ENCODE data around the gene LEAP2.

The LEAP2 gene, protein sequence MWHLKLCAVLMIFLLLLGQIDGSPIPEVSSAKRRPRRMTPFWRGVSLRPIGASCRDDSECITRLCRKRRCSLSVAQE

DNA sequence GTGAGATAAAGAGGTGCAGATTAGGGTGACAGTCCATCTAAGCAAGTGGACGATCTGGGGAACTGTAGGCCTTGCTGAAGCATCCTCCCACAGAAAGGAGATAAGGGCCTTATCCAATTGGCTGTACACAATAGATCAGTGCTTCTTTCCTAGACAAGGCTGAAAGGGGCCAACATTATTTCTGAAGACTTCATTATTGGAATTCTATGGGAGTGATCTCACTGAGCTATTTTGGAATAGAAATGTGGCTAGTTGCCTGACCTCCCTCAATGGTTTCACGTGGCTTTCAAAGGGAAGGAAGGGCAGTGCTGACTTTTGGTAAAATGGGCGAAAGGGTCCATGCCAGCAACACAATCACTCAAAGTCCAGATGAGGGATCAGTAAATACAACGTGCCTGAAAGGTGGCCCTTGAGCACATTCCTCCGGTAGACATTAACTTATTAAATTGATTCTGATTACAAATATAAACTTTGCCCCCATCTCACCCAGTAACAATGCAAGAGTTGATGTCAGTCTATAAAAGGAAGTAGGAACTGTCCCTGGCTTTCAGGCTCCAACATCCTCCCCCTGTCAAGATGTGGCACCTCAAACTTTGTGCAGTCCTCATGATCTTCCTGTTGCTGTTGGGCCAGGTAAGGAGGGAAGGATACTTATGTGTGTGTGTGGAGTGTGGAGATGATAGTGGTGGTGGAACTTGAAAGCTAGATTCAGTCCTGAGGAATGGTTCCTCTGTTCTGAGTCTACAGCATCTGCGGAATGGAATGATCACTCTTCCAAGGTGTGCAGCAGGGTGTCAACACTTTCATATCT lies at the start of gene LEAP2:
Gene LEAP2, plus strand, starts transcription at position 550 of the 811 bp plus-strand sequence. Its CDS starts 27 bp downstream, at position 577.
- DNase-seq (ENCODE audit: low spot score), result no peak

DNA sequence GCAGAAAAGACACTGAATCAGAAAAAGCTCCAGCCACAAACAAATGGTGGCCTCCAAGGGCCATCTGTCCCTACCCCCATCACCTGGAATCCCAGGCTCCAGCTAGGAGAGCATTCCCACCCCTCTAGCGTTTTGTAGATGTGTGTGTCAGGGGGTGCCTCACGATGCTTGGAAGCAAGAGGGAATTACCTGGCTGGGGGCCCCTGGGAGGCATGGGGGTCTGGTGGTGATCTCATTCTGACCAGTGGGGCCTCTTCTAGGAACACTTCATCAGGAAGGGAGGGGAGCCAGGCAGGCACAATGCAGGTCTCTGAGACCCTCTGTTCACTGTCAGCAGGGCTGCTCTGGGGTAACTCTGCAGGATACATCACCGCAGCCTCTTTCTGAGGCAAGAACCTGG lies 49.0 kb upstream of the LEAP2 start:
- DNase-seq (ENCODE audit: low spot score), result no peak

DNA sequence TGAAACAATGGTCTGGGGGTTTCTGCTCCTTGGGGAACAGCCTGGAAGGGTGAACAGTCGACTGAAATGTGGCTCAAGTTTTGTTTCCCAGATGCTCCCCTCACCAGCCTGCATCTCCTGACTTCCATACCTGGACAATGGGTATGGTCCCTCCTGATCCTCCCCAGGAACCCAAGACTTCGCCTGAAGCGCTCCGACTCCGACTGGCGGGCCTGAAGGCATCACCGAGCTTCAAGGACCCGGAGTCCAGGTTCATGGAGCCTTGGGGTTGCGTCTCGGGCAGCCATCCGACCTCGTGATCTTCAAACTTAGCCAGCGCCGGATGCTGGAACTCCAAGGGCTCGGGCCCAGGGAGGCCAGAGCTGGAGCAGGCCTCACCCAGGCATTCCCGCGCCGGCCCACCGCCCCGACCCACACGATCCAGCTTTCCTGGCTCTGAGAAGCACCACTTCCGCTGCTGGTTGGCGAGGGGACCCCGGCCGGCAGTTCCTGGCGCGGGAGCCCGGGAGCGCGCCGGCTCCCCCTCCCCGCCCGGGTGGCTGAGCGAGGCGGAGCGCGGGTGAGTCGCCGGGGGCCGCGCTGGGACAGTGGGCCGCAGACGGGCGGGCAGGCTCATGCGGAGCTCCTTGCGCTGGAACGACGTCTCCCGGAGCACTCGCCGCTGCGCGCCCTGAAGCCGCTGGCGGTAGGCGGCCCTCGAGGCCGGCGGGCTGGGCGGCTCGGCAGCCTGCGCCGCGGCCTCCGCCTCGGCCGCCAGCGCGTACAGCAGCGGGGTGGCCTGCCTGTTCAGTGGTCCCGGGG lies 48.2 kb upstream of the LEAP2 start:
- DNase-seq (ENCODE audit: low spot score), result no peak

DNA sequence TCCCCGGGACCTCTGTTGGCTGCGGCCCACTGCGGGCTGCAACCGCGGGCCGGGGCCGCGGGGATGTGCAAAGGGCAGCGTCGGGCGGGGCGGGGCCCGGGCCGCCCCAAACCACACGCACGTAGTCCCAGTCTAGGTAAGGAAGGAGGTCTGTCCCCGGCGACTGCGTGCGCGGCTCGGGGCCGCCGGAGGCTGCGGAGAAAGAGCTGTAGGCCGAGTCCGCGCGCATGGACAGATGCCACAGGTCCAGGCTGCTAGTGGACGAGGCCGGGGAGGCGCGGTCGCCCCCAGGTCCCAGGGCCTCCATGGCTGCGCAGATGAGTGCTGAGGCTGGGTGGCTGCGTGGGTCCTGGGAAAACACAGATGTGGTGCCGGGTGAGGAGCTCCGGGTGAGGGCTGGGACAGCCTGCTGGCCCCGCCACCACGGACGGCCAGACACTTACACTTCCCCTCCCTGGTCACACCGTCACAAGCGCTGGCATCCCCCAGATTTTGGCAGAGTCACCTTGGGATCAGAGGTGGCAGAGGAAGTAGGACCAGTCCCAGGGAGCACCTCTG lies 47.6 kb upstream of the LEAP2 start:
- DNase-seq (ENCODE audit: low spot score), result no peak

DNA sequence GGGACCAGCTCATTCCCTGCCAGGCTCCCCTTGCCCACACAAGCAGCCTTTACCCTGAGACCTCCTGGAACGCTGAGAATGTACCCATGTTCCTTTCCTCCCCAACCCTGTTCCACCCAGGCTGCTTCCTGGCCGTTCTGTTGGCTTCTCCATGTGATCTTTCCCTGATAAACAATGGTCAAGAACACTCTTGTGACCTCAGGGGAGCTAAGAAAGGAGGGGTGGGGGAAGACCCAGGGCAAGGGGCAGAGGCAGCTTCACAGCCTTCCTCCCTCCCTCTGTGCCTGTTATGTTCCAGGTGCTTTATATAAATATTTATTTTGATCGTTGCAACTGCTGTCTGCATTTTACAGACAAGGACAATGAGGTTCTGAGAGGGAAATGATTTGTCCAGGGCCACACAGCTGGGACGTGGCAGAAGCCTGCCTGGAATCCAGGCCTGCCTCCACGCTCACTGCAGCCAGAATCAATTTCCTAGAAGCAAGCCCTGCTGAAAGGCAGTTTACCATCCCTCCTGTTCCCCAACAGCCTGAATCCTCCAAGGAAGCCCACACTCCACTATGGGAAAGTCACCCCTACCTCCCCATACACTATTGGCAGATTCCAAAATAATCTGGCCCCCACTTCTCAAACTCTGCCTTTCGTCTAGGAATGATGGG lies 46.9 kb upstream of the LEAP2 start:
- DNase-seq (ENCODE audit: low spot score), result no peak

DNA sequence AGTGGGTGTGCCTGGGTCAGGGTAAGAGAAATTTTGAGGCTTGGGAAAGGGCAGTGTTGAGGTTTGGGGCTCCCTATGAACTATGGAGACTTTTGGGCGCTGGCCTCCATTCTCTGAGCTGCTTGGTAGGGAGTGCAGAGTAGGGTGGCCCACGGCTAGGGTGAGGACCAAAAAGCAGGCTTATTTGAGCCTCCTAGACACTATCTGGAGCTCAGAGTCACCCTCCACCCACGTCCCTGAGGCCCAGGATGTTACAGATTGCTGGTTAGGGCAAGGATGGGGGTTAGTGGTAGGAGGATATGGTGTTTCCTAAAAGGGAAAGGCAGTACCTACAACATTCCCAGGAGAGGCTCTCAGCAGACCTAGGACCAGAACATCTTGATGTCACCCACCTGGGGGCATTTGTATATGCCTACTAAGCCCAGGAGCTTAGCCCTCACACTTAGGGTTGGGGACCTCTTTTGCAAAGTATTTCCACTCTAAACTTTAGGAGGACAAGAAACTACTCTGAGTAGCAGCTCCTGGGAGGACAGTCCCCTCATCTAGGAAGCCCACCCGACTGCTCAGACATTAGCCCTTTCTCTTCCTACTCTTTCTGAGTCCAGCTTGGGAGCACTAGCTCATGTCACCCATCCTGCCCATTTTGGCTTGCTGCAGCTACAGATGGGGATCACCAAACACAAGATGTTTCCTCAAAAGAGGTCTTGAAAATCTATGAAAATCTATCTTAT lies 45.4 kb upstream of the LEAP2 start:
- DNase-seq (ENCODE audit: low spot score), result no peak

DNA sequence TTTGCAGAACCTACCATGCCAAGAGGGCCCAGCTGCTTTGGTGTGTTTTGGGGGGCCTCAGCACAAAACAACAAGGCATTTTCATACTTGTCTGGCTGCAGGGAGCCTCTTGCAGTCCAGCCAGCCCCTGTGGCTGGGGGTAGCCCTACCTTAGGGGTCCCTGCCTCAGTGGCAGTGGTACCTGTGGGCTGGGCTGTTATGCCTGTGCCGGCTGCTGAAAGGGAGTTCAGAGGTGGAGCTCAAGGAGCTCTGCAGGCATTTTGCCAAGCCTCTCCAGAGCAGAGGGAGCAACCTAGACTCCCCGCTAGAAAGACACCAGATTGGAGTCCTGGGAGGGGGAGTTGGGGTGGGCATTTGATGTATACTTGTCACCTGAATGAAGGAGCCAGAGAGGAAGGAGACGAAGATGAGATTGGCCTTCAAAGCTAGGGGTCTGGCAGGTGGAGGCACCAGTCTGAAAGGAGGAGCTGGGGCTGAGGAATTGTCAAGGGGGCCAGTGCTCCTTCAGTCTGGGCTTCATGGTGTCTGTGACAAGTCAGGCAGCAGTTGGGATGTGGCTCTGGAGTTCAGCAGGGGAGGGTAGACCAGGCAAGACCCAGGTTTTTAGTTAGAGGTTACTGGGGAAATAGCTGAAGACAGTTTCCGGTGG lies 44.5 kb upstream of the LEAP2 start:
- no peak for DNase-seq (ENCODE audit: low spot score)

DNA sequence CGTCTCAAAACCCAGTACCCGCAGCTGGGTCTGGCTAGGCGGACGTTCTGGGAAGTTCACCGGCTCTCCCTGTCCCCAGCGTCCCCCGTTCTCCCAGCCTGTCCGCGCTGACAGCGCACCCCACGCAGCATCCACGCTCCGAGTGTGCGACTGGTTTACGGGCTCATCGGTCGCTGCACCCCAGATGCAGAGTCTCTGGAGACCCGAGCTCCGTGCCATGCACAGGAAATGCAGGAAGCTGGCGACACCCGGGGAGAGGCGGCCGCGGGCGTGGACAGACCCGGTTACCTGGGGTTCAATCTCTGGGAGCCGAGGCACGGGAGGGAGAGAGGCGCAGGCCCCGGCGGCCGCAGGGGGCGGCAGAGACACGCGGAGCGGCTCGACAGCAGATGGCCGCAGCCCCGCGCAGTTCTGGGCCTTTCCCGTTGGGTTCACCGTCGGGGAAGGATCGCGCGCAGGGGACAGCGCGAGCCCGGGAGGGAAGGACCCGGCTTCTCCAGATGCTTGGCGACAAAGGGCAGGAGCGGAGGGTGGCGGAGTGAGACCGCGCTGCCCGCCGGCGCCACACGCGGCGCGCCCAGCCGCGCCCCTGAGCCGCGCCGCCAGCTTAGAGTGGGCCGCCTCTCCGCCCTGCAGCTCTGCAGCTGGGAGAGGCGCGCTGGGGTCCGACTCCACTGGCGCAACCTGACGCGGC lies 43.6 kb upstream of the LEAP2 start:
- peak; percentile 93 for DNase-seq (ENCODE audit: low spot score)

DNA sequence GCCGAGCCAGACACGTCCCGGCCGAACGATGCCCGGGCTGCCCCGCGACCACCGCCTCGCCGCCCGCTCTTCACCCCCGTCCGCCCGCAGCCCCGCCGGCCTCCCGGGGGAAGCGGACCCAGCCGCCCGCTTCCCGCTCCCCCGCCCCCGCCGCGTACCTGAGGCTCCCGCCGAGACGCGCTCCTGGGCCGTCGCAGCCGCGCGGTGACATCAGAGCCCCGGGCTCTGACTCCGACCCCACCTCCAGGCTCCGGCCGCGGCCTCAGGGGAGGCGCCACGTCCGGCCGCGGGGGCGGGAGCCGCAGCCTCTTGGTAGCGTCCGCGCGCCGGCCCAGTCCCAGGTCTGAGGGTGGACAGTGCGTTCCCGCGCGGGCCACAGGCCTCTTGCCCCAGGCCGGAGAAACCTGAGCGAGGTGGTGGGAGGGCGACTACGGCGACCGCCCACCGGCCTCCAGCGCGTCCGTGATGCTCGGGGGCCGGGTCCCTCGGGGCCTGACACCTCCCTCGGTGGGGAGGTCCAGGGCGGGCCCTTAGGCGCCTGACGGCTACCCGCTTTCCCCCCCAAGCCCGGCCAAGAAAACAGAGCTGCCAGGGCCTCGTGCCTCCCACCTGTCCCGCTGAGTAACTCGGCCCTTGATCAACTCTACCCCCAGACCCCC lies 42.9 kb upstream of the LEAP2 start, which contains the start of gene SHROOM1:
Gene SHROOM1, minus strand, starts transcription at position 212 of the 659 bp plus-strand sequence. CDS start 4,507 bp downstream, outside the sequence.
- DNase-seq (ENCODE audit: low spot score), result no peak

DNA sequence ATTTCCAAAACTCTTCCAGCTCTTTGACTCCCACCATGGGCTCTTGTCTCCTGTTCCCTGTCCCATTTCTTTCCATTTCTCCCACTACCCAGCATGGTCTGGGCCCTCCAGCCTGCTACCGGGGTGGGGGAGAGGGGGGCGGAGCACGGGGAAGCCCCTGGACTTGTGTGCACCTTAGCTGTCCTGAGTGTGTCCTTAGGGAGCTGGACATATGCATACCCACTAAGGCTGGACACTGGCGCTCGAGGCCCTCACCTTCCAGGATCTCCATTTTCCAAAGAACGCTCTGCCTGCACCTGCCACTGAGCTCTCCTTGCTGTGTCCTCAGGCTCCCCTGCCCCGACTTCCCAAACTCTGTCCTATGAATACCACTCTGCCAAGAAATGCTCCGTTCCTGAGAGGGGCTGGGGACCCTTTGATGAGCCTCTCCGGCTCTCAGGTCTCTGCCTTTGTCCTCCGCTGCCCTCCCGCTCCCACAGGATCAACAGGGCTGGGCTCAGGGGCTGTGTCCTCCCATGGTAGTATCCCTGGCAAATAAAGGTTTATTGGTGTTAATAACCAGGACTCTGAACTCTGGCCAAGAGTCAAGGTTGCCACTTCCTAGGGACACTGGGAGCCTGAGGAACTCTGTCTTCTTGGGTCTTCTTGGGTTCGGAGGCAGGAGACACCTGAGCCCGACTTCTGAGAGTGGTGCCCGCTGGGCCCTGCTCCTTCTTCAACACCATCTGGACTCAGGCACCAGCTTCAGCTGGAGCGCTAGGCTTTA lies 42.2 kb upstream of the LEAP2 start:
- no peak for DNase-seq (ENCODE audit: low spot score)

DNA sequence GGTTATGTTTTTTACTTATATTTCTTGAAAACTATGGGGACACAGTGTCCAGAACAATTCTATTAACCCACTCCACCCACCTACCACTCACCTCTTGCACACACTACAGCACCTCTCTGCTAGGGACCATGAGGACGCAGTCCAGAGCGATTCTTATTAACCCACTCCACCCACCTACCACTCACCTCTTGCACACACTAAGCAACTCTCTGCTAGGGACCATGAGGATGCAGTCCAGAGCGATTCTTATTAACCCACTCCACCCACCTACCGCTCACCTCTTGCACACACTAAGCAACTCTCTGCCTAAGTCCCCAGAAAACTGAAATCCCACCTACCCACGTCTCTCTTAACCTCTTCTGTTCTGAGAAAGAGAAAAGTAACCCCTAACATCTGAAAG lies 40.9 kb upstream of the LEAP2 start:
- no peak for DNase-seq (ENCODE audit: low spot score)

DNA sequence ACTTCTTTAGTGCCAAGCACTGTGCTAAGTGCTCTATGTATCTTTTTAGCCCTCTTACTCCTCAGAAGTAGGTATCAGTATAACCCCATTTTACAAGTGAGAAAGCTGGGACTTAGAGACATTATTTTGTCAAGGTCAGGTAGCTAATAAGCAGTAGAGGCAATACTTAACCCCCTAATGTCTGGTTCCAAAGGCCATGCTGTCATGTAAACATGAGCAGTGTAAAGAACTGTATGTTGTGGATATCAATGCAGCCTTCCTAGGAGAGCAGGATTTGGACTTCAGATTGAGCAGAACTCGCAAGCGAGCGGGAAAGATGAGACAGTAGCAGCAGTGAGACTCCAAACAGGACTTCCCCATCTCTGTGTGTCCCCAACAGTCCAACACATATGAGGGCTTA lies 39.4 kb upstream of the LEAP2 start:
- DNase-seq (ENCODE audit: low spot score), result no peak

DNA sequence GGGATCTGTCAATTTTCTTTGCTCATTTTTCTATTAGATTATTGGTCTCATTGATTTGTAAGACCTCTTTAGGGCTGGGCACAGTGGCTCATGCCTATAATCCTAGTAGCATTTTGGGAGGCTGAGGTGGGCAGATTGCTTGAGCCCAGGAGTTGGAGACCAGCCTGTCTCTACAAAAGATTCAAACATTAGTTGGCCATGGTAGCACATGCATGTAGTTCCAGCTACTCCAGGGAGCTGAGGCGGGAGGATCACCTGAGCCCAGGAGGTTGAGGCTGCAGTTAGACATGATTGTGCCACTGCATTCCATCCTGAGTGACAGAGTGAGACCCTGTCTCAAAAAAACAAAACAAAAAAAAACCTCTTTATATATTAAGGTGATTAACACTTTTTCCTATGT lies 36.6 kb upstream of the LEAP2 start:
- DNase-seq (ENCODE audit: low spot score), result no peak

DNA sequence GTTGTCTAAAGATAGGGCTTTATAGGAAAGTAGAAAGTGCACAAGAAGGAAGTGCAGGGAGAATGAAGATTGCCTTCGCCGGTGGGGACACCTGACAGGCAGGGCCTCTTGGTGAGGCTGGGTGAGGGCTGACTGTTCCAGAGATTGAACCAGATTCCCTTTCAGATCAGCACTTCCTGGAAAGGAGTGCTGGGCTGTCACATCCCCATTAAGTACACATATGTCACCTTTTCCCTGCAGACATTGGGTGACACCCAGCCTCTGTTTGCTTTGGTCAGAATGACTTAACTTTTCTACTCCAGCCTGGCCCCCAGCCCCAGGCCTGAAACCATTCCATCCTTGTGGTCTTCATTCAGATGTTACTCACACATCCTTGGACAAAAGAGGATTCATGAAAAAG lies 35.6 kb upstream of the LEAP2 start:
- no peak for DNase-seq (ENCODE audit: low spot score)

DNA sequence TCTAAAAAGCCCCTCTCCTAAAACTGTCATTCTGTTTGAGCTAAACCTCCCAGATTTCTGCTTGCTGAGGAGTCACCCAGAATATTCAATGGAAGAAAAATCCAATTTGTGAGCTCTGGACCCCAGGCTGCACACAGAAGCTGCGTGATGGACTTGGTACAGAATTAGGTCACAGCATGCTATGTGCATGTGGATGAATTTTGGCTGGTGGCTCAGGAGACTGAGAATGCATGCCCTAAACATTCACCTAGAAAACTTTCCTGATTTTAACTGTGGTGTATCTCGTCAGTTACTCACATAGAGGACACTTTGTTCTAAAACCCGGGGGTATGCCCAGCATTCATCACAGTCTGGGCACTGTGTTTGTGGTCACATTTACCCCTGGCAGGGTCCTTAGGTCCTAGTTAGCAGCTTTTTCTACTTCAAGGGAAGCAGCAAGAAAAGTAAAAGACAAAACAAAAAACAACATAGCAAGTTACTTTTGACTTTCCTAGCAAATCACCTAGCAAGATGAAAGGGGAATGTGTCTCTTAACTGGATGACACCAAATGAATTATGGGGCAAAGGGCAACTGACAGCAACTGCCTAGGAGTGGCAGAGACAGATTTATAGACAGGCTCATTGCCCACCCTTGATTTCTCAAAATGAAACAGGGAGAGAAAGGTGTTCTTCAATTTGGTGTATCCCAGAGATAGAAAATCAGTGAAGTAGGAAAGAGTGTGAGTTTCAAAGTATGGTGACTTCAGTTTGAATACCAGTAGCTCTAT lies 34.8 kb upstream of the LEAP2 start:
- no peak for DNase-seq (ENCODE audit: low spot score)

DNA sequence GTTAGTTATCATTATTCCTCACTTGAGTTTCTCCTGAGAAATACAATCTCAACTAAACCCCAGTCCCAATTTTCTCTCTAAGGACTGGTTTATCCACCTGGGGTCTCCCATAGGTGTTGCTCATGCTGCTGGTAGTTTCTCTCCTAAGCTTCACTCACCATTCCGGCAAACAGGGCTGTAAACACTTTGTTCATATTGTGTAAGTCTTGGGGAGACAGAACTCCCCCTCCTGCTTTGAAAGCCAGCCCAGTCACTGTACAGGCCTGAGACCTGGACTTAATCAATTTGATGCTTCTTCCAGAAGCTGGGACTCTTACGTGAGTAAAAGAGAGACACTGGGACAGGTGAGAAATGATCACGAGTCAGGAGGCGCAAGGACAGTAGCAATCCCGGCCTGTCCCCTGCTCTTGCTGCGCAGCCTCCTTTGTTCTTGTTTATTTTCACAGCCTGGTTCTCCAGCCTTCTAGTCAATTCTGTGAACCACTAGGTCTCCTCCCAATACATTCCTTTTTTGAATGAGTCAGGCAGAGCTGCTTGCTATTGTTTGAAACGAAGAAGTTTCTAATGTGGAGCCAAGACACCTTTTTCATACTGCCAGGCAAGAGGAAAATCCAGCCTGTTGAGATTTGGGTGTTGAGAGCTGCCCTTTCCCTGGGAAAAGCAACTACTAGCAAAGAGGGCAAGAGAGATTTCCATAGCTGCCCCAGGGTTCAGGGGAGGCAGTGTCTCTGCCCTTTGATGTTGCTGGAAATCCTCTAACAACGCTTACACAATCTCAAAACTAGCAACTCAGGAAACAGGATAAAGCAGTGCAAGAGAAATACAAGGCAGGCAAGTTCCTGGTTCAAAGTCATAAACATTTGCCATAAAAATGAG lies 33.8 kb upstream of the LEAP2 start:
- DNase-seq (ENCODE audit: low spot score), result no peak

DNA sequence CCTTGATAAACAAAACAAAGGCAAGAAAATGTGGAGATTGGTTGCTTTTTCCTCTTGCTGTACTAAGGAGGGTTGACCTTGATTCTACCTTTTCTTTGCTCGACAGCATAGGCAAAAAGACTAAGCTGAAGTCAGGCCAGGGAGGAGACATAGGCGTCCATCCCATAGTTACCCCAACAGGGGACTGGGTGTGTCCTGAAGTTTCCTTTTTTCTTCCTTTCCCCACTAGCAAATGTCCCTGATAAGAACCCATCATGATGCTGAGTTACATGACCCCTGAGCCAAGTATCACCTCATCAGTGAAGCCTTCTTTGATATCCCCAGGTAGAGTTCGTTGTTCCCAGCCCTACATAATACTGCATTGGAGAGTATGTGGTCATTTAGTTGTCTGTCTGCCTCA lies 33.2 kb upstream of the LEAP2 start:
- DNase-seq (ENCODE audit: low spot score), result no peak

Data from D341Med (cell line).